GM18511 (cell line): ENCODE results near the gene CASQ1.

ENCODE experiments used
- ATAC-seq: cut with Tn5 transposase; IDR thresholded peaks from one replicate; pipeline ENCODE4 v1.9.1; 2021; ENCODE audit warnings: mild to moderate bottlenecking, moderate library complexity; ENCODE audit not compliant: unreplicated experiment

The CASQ1 gene

GRCh38 chr1:160204526-160205241 lies 14.3 kb downstream of the CASQ1 start:
- ATAC-seq, result peak; percentile 74

GRCh38 chr1:160205242-160206035 lies 15.1 kb downstream of the CASQ1 start, which contains the start of gene PEA15:
PEA15 (plus strand) TSS chr1:160205384; CDS start chr1:160211545, 6,161 bp downstream.
- ATAC-seq, result peak; percentile 49

- peak; percentile 45 for ATAC-seq
Observed at GRCh38 chr1:160206036-160206389, 15.6 kb downstream of the CASQ1 start.

GRCh38 chr1:160206421-160207117 lies 16.2 kb downstream of the CASQ1 start:
- ATAC-seq, result no peak

GRCh38 chr1:160207118-160207650 lies 16.8 kb downstream of the CASQ1 start:
- no peak for ATAC-seq

- ATAC-seq, result no peak
Observed at GRCh38 chr1:160207771-160208556, 17.6 kb downstream of the CASQ1 start.

GRCh38 chr1:160208557-160209320 lies 18.4 kb downstream of the CASQ1 start:
- no peak for ATAC-seq

GRCh38 chr1:160209321-160210046 lies 19.1 kb downstream of the CASQ1 start:
- ATAC-seq, result no peak

- no peak for ATAC-seq
Observed at GRCh38 chr1:160210561-160210960, 20.2 kb downstream of the CASQ1 start.

GRCh38 chr1:160211046-160211790 lies 20.8 kb downstream of the CASQ1 start:
- no peak for ATAC-seq

- no peak for ATAC-seq
Observed at GRCh38 chr1:160214481-160215140, 24.2 kb downstream of the CASQ1 start.

- no peak for ATAC-seq
Observed at GRCh38 chr1:160216301-160216700, 25.9 kb downstream of the CASQ1 start.

- ATAC-seq, result no peak
Observed at GRCh38 chr1:160217481-160218051, 27.2 kb downstream of the CASQ1 start.

- ATAC-seq, result no peak
Observed at GRCh38 chr1:160219062-160219929, 28.9 kb downstream of the CASQ1 start.

- ATAC-seq, result no peak
Observed at GRCh38 chr1:160220301-160220700, 29.9 kb downstream of the CASQ1 start.

GRCh38 chr1:160221089-160221488 lies 30.7 kb downstream of the CASQ1 start:
- ATAC-seq, result no peak

GRCh38 chr1:160222546-160222945 lies 32.2 kb downstream of the CASQ1 start:
- ATAC-seq, result no peak
